SH-SY5Y (cell line): Measurements from ENCODE around the gene IRF2BP1.

Source experiments
- GATA2 ChIP-seq: IDR thresholded peaks from 2 replicates; pipeline ENCODE4 v1.6.1; 2011; ENCODE audit warnings: mild to moderate bottlenecking, low read depth, low read length
- GATA3 ChIP-seq: IDR thresholded peaks from 2 replicates; pipeline ENCODE4 v1.6.1; 2011; ENCODE audit warnings: low read depth, mild to moderate bottlenecking, low read length, moderate library complexity

IRF2BP1 gene

GRCh38 chr19:45890877-45891276 is 4.9 kb upstream of the IRF2BP1 start:
- no peak for TF ChIP-seq GATA3
- no peak for TF ChIP-seq GATA2

GRCh38 chr19:45889210-45889885 is 3.4 kb upstream of the IRF2BP1 start:
- no peak for TF ChIP-seq GATA3
- TF ChIP-seq GATA2, result no peak

GRCh38 chr19:45887200-45887710 is 1.3 kb upstream of the IRF2BP1 start:
- TF ChIP-seq GATA2 (no peak), GATA3 (no peak)

- TF ChIP-seq GATA3 (no peak), GATA2 (no peak)
These were observed 672 bp upstream of the IRF2BP1 start for GRCh38 chr19:45886427-45887199.

GRCh38 chr19:45884682-45885555 is 1.0 kb downstream of the IRF2BP1 start:
- TF ChIP-seq GATA2 (no peak), GATA3 (no peak)

GRCh38 chr19:45883881-45884681 is 1.9 kb downstream of the IRF2BP1 start:
- TF ChIP-seq GATA2, result no peak

- TF ChIP-seq GATA3 (no peak), GATA2 (no peak)
These were observed 2.4 kb downstream of the IRF2BP1 start for GRCh38 chr19:45883586-45883880.

GRCh38 chr19:45882652-45883585 is 3.0 kb downstream of the IRF2BP1 start:
- no peak for TF ChIP-seq GATA2
- TF ChIP-seq GATA3, result no peak

GRCh38 chr19:45881909-45882528 is 3.9 kb downstream of the IRF2BP1 start:
- TF ChIP-seq GATA2 (no peak), GATA3 (no peak)

GRCh38 chr19:45881082-45881908 is 4.6 kb downstream of the IRF2BP1 start:
- no peak for TF ChIP-seq GATA3

GRCh38 chr19:45879971-45880370 is 6.0 kb downstream of the IRF2BP1 start:
- no peak for TF ChIP-seq GATA2
- no peak for TF ChIP-seq GATA3

- TF ChIP-seq GATA2, result no peak
These were observed 6.9 kb downstream of the IRF2BP1 start for GRCh38 chr19:45879055-45879454.
